ENCODE measurements around the gene FGF1.

FGF1 gene

GRCh38 chr5:142658278-142658677 is 27.6 kb downstream of the FGF1 start:
- no peaks in the 10 kb centered on the region for H3K4me1 ChIP-seq (ENCODE audit: low read depth, poor library complexity, severe bottlenecking)
- no peak overlapping the region for H2AFZ ChIP-seq (ENCODE audit: low read depth)
- no peak for TF ChIP-seq CTCF (conservative IDR thresholded peaks at IDR 0.05; ENCODE audit: low read depth, low read length)
- H3K36me3 ChIP-seq (ENCODE audit: insufficient read depth): no peaks in the 10 kb centered on the region
- H3K79me2 ChIP-seq (ENCODE audit: insufficient read depth, low read depth): no peaks in the 10 kb centered on the region
- H3K4me3 ChIP-seq (IDR thresholded peaks at IDR 0.05; ENCODE audit: insufficient read depth, low read depth, low read length): no peak overlapping the region
- H3K27ac ChIP-seq: no peak overlapping the region
- H4K20me1 ChIP-seq (ENCODE audit: insufficient read depth): no peaks in the 10 kb centered on the region
- no peaks in the 10 kb centered on the region for H3K27me3 ChIP-seq (ENCODE audit: insufficient read depth, low read depth)
- no peak overlapping the region for H3K9ac ChIP-seq
- no peak overlapping the region for H3K4me2 ChIP-seq

GRCh38 chr5:142657446-142657845 is 28.4 kb downstream of the FGF1 start:
- H3K27me3 ChIP-seq (ENCODE audit: insufficient read depth, low read depth): no peaks in the 10 kb centered on the region
- no peaks in the 10 kb centered on the region for H3K4me1 ChIP-seq (ENCODE audit: low read depth, poor library complexity, severe bottlenecking)
- no peaks in the 10 kb centered on the region for H3K79me2 ChIP-seq (ENCODE audit: insufficient read depth, low read depth)
- H3K36me3 ChIP-seq (ENCODE audit: insufficient read depth): no peaks in the 10 kb centered on the region
- no peak overlapping the region for H3K27ac ChIP-seq
- no peaks in the 10 kb centered on the region for H4K20me1 ChIP-seq (ENCODE audit: insufficient read depth)
- H3K4me3 ChIP-seq (IDR thresholded peaks at IDR 0.05; ENCODE audit: insufficient read depth, low read depth, low read length): no peak overlapping the region
- H3K4me2 ChIP-seq: no peak overlapping the region
- TF ChIP-seq CTCF (conservative IDR thresholded peaks at IDR 0.05; ENCODE audit: low read depth, low read length): no peak
- no peak overlapping the region for H2AFZ ChIP-seq (ENCODE audit: low read depth)
- no peak overlapping the region for H3K9ac ChIP-seq

- Histone ChIP-seq H3K4me1 (ENCODE audit: low read depth, poor library complexity, severe bottlenecking) (no peaks in the 10 kb centered on the region), H3K27ac (no peak overlapping the region), H4K20me1 (ENCODE audit: insufficient read depth) (no peaks in the 10 kb centered on the region), H3K4me2 (no peak overlapping the region), H3K79me2 (ENCODE audit: insufficient read depth, low read depth) (no peaks in the 10 kb centered on the region), H2AFZ (ENCODE audit: low read depth) (peak overlapping the region; percentile 35), H3K36me3 (ENCODE audit: insufficient read depth) (no peaks in the 10 kb centered on the region), H3K4me3 (IDR thresholded peaks at IDR 0.05; ENCODE audit: insufficient read depth, low read depth, low read length) (no peak overlapping the region), H3K27me3 (ENCODE audit: insufficient read depth, low read depth) (no peaks in the 10 kb centered on the region), H3K9ac (no peak overlapping the region)
- peak; percentile 92 for TF ChIP-seq CTCF (conservative IDR thresholded peaks at IDR 0.05; ENCODE audit: low read depth, low read length)
These were observed 30.3 kb downstream of the FGF1 start for GRCh38 chr5:142655339-142656267.

- TF ChIP-seq CTCF (conservative IDR thresholded peaks at IDR 0.05; ENCODE audit: low read depth, low read length): no peak
These were observed 31.3 kb downstream of the FGF1 start for GRCh38 chr5:142654578-142655058.

More at GRCh38 chr5:142654578-142655058, 31.3 kb downstream of the FGF1 start:
- Histone ChIP-seq H3K4me1 (ENCODE audit: low read depth, poor library complexity, severe bottlenecking) (no peaks in the 10 kb centered on the region), H4K20me1 (ENCODE audit: insufficient read depth) (no peaks in the 10 kb centered on the region), H3K4me2 (no peak overlapping the region), H3K79me2 (ENCODE audit: insufficient read depth, low read depth) (no peaks in the 10 kb centered on the region), H3K4me3 (IDR thresholded peaks at IDR 0.05; ENCODE audit: insufficient read depth, low read depth, low read length) (no peak overlapping the region), H3K9ac (no peak overlapping the region), H3K27me3 (ENCODE audit: insufficient read depth, low read depth) (no peaks in the 10 kb centered on the region), H3K27ac (no peak overlapping the region), H2AFZ (ENCODE audit: low read depth) (no peak overlapping the region), H3K36me3 (ENCODE audit: insufficient read depth) (no peaks in the 10 kb centered on the region)

Data from KMS-11 (cell line).